T-helper 22 cell (primary cell): ENCODE data around the gene OTOF.

Source experiments
- DNase-seq: peaks from one replicate; pipeline ENCODE4 v3.0.0-alpha.2; 2020; ENCODE audit warnings: low read depth

The OTOF gene

GRCh38 chr2:26477911-26478253, at the start of gene OTOF:
TSS of gene OTOF (minus strand) at chr2:26478124.
- DNase-seq = no peak

DNA sequence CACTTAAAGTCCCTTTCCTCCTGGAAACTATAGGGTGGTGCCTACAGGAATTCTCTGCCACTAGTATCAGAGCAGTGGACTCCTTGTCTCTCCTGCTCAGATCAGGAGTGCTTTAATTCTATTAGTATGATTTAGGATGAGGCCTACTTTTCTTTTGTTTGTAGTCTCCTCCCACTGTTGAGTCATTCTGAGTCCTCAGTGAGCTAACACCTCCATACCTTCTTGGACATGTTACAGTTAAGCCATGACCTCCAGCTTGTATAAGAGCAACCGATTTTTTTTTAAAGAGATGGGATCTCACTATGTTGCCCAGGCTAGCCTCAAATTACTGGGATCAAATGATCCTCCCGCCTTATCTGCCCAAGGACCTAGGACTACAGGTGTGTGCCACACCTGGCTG, 48.7 kb upstream of the OTOF start:
- DNase-seq = no peak

GRCh38 chr2:26526105-26526504, 48.2 kb upstream of the OTOF start:
- DNase-seq = no peak

DNA sequence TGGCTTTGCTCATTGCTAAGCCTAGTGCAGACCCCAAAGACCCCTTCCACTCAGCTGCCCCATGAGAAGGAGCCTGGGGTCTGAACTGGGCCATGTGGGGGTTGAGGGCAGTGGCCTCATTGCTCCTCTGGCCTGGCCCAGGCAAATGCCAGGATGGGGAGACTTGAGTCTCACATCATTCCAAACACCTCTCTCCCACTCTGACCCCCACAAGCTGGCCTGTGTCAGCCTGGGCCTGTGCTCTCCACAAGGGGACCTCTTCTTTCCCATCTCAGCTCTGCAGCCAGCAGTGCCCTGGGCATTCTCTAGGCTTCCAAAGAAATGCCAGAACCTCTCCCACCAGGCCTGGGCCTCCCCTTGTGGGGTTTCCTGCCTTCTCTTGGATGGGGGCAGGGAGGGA, 45.8 kb upstream of the OTOF start:
- no peak for DNase-seq

- DNase-seq = no peak
Observed at GRCh38 chr2:26522751-26523171, 44.8 kb upstream of the OTOF start.

GRCh38 chr2:26522325-26522724, 44.4 kb upstream of the OTOF start:
- no peak for DNase-seq

DNA sequence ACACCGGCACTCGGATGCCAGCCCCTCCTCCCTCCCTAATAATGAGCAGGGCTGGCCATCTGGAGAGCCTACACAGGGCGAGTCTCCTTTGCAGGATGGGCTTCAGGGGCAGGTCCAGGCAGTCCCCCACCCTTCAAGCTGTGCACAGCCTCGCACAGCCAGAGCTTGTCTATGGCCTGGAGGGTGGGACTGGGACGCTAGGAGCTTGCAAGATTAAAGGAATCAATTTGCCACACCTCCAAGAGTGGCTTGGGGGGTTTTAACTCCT, 43.9 kb upstream of the OTOF start:
- DNase-seq = no peak

GRCh38 chr2:26521054-26521912, 43.4 kb upstream of the OTOF start:
- no peak for DNase-seq

GRCh38 chr2:26520148-26520449, 42.2 kb upstream of the OTOF start:
- DNase-seq = no peak

DNA sequence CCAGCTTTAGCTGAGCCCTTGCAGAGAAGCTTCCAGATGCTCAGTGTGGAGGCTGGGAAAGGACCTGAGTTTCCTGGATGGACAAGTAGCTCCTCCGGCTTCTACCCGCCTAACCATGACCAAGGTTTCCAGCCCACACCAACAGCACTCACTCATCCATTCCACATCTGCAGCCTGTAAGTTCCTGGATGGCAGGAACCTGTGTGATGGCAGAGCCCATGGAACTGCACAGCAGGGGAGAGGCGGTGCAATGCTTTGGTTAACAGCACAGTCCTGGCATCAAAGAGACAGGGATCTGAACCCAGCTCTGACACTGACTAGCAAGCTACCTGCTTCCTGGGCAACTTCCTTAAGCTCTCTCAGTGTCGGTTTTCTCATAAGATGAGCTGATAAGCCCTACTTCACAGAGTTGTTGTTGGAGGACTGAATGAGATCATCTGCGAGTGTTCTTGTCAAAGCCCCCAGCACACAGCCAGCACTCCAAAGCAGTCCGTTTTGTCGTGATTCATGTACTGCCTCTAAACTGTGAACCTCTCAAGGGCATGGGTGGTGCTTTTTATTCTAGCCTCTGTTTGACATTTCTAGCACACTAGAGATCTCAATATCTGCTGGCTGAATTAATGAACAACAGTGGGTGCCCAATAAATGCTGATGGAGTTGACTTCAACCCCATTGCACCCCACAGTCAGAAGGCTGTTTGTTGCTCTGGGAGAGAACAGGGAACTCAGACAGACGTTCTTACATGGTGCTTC, 41.6 kb upstream of the OTOF start:
- no peak for DNase-seq

DNA sequence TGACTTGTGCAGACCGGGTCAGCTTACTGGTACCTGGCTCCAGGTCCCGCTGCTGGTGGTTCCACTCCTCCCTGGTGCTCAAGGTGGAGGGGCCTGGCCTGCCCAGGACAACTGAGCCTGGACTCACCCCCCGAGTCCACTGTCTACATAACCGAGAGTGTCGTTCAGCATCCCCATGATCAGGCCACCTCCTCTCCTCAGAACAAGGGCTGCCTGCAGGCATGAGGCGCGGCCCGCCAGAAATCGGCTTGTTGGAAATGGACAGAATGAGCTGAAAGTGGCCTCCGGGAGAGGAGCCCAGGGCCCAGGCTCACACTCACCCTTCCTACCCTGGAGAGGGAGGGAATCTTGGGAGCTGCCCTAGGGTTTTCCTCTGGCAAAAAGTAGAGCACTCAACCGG, 38.9 kb upstream of the OTOF start:
- no peak for DNase-seq

DNA sequence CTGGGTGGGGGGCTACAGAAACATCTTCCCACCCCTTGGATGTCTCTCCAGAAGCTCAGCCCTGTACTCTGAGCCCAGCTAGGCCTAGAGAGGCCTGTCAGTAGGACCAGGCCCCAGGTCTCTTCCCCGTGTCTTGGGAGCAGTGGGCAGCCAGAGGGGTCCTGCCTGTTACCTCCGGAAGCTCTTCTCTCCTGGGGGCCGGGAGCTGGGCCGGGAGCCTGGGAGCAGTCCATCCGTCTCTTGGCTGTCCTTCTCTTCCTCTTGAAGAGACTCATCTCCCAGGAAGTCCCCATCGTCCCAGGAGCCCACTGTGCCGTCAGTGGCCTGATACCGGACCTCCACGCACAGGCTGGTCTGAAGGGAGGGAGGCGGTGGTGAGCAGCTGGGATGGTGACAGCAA, 38.3 kb upstream of the OTOF start:
- DNase-seq = no peak

DNA sequence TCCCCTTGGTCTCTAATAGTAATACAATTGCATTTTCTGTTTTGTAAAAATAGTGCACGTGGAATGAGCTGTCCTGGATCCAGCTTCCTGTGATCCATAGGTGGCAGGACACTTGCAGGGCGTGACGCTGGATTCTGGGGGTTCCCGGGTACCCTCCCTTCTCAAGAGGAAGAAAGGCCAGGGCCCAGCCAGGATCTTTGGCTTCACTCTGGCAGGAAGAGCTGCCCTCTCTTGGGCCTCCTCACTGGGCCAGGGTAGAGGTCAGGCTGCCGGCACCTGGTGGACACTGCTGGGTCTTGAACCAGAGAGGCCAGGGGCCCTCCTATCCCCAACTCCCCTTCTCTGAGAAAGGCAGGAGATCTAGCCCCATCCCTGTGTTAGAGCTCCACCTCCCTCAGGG, 37.8 kb upstream of the OTOF start:
- DNase-seq = no peak

GRCh38 chr2:26514045-26514444, 36.1 kb upstream of the OTOF start:
- DNase-seq = no peak

DNA sequence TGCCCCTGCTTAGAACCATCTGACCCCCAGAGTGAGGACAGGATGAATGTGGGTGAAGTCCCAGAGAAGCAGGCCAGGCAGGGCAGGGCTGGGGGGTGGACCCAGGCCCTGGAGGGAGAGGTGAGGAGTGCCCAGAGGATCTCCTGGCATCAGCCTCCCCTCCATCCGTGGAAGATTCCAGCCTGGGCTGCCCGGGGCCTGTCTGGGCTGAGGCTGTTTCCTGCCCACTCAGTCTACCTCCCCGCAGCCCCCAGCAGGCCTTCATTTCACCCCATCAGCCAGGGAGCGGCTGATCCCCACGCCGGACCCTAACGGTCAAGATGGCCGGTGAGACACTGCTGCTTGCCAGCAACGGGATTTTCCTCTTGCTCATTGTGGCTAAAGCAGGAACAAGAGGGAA, 35.3 kb upstream of the OTOF start:
- no peak for DNase-seq

DNA sequence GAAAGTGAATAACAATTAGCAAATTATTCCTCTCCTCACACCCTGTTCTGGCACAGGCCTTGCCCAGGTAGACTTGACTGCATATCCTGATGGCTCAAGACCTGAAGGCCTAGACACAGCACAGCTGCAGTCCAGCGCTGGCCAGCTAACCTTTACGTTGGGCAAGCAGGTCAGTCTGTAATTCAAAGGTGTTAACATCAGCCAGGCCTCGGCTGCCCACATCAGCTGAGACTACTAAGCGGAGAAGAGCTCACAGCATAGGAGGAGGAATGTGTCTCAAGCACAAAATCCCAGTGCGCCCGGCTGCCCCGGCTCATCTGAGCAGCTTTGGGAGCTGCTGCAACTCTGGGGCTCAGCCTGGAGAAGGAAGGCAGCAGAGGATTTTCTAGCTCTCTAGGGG, 33.5 kb upstream of the OTOF start:
- no peak for DNase-seq

- no peak for DNase-seq
Observed at GRCh38 chr2:26510344-26510973, 32.5 kb upstream of the OTOF start.

- no peak for DNase-seq
Observed at GRCh38 chr2:26509141-26509540, 31.2 kb upstream of the OTOF start.

DNA sequence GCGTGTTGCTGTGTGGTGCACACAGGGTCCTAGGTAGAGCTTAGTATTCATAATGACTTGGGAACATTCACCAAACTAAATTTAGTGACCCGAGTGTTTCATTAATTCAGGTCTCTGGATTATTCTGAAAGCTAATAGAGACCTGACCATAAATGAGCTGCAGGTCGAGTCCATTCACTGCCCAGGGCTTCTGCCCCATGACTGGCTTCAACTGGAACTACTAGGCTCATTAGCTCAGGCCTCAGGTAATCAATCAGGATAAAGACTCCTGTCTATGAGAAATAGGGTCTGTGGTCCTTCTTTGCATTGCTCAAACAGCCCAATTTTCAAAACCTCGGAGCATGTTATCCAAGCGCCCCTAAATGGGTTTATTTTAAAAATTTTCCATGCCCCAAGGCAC, 30.0 kb upstream of the OTOF start:
- no peak for DNase-seq

GRCh38 chr2:26507088-26507487, 29.2 kb upstream of the OTOF start:
- DNase-seq = no peak

DNA sequence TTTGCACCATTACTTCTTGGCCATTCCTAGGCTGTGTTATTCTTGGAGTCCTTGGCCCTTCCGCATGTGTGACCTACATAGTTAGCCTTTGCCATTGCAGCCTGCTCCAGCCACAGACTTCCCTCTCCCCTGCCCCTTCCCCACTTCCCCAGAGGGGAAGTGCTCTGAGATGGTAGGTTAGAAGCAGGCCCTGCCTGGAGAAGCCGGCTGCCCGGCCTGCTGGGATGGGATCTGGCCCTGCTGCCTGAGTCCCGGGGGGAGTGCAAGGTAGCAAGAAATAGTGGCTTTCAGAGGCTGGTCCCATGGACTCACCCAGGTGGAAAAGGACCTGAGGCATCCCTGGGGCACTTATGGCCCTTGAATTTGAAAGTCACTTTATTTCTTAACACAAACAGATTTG, 28.4 kb upstream of the OTOF start:
- DNase-seq = no peak

DNA sequence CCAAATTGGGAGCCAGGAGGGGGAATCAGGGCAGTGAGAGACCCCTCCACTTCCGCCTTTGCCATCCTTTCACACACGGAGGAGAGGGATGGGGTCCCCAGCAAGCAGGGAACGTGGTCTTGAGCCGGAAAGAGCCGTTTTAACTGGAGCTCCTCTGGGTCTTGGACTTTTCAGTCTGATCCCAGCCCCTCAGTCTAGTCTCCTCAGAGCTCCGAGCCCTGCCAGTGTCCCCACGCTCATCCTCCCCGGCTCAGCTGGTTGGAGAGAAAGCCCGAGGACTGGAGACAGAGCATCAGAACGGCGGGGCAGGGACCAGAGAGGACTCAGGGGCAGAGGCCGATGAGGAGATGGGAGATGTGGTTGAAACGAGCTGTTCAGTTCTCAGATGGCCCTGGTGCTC, 26.1 kb upstream of the OTOF start:
- DNase-seq = no peak

- peak; percentile 59 for DNase-seq
Observed at GRCh38 chr2:26503231-26503880, 25.4 kb upstream of the OTOF start.
